A549 (cell line): Measurements from ENCODE around the gene DCK.

ENCODE experiments used
- RAD21 ChIP-seq, 2 experiments: fragments of >200 bp in 1 of 2; sonication (Bioruptor Twin) in 1 of 2; formaldehyde crosslinking in 1 of 2; IDR thresholded peaks in 1 of 2; conservative IDR thresholded peaks in 1 of 2; 2 replicates in 1 of 2; 3 replicates in 1 of 2; pipeline ENCODE4 v1.6.1; 2012 to 2018; ENCODE audit warnings: inconsistent platforms in 1 of 2
- TF ChIP-seq, protein P1 (sequence below): fragments of >200 bp; sonication (Bioruptor Twin); formaldehyde crosslinking; IDR thresholded peaks from 3 replicates; pipeline ENCODE4 v1.5.1; 2016
- TF ChIP-seq, protein P2 (sequence below): fragments of 450-650 bp; IDR thresholded peaks from 2 replicates; pipeline ENCODE4 v1.6.1; 2014; ENCODE audit warnings: antibody characterized with exemption

DNA sequence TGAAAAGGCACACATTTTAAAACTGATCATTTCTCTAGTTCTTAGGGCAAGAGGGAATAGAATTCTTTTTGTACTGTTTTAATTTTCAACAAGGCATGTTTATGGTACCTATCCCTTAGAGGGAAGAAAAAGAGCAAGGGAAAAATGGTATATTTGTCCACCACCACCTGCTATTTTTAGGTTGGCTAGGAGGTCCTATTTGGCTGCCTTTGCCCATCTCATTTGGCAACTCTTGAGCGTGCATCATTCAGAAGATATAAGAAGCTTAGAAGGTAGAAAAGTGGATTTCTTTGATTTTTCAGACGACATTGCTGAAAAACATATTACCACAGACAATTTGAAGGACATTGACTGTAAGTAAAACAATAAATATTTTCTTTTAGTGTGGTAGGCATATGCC, 69.0 kb downstream of the DCK start:
- TF ChIP-seq, protein P1, sequence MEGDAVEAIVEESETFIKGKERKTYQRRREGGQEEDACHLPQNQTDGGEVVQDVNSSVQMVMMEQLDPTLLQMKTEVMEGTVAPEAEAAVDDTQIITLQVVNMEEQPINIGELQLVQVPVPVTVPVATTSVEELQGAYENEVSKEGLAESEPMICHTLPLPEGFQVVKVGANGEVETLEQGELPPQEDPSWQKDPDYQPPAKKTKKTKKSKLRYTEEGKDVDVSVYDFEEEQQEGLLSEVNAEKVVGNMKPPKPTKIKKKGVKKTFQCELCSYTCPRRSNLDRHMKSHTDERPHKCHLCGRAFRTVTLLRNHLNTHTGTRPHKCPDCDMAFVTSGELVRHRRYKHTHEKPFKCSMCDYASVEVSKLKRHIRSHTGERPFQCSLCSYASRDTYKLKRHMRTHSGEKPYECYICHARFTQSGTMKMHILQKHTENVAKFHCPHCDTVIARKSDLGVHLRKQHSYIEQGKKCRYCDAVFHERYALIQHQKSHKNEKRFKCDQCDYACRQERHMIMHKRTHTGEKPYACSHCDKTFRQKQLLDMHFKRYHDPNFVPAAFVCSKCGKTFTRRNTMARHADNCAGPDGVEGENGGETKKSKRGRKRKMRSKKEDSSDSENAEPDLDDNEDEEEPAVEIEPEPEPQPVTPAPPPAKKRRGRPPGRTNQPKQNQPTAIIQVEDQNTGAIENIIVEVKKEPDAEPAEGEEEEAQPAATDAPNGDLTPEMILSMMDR, result no peak
- TF ChIP-seq, protein P2, sequence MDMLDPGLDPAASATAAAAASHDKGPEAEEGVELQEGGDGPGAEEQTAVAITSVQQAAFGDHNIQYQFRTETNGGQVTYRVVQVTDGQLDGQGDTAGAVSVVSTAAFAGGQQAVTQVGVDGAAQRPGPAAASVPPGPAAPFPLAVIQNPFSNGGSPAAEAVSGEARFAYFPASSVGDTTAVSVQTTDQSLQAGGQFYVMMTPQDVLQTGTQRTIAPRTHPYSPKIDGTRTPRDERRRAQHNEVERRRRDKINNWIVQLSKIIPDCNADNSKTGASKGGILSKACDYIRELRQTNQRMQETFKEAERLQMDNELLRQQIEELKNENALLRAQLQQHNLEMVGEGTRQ, result no peak
- TF ChIP-seq RAD21 (conservative IDR thresholded peaks at IDR 0.05 in 1 of 2, IDR thresholded peaks at IDR 0.05 in 1 of 2), result no peak
